Astrocyte (in vitro differentiated cells and primary cell): ENCODE data around the gene IL5. TPM values are rescaled to one million over a fixed set of nuclear protein-coding genes. Genes with fewer than 3 reads are reported as not detected.

Source experiments
- DNase-seq: peaks from one replicate; pipeline ENCODE4 v3.0.0-alpha.2; 2010; ENCODE audit warnings: low read depth
- FAIRE-seq: peaks from 2 replicates; lab custom pipeline; 2011; peaks lifted over from hg19 to GRCh38; lab: Jason Lieb, UNC
- H2AFZ ChIP-seq: 2 replicates; pipeline ENCODE4 v1.6.0; 2012; ENCODE audit warnings: low read depth, low read length, inconsistent platforms
- H3K27ac ChIP-seq: 2 replicates; pipeline ENCODE4 v1.5.1; 2011; ENCODE audit warnings: low read depth, low read length, inconsistent platforms
- H3K27me3 ChIP-seq: 2 replicates; pipeline ENCODE4 v1.6.0; 2011; ENCODE audit warnings: low read length, inconsistent platforms; ENCODE audit not compliant: insufficient read depth
- H3K36me3 ChIP-seq: 2 replicates; pipeline ENCODE4 v1.5.1; 2011; ENCODE audit warnings: low read length, inconsistent platforms; ENCODE audit not compliant: insufficient read depth
- H3K4me1 ChIP-seq: 2 replicates; pipeline ENCODE4 v1.5.1; 2011; ENCODE audit warnings: low read length, inconsistent platforms; ENCODE audit not compliant: insufficient read depth
- H3K4me2 ChIP-seq: 2 replicates; pipeline ENCODE4 v1.6.0; 2012; ENCODE audit warnings: low read length, inconsistent platforms
- H3K4me3 ChIP-seq: 2 replicates; pipeline ENCODE4 v1.5.1; 2011; ENCODE audit warnings: low read depth, mild to moderate bottlenecking, low read length, inconsistent platforms; ENCODE audit not compliant: insufficient read depth
- H3K79me2 ChIP-seq: 2 replicates; pipeline ENCODE4 v1.6.0; 2012; ENCODE audit warnings: mild to moderate bottlenecking, low read length, inconsistent platforms; ENCODE audit not compliant: insufficient read depth
- H3K9ac ChIP-seq: 2 replicates; pipeline ENCODE4 v1.6.0; 2012; ENCODE audit warnings: mild to moderate bottlenecking, low read length, inconsistent platforms
- H3K9me3 ChIP-seq: 2 replicates; pipeline ENCODE4 v1.5.1; 2012; ENCODE audit warnings: low read depth, mild to moderate bottlenecking, low read length, inconsistent platforms; ENCODE audit not compliant: insufficient read depth
- H4K20me1 ChIP-seq: 2 replicates; pipeline ENCODE4 v1.6.0; 2012; ENCODE audit warnings: low read length, inconsistent platforms; ENCODE audit not compliant: insufficient read depth
- H3K27ac Mint-ChIP-seq: one replicate; pipeline ENCODE4 v1.8.0; 2021; ENCODE audit warnings: mild to moderate bottlenecking, mixed read lengths; ENCODE audit not compliant: unreplicated experiment
- H3K27me3 Mint-ChIP-seq: one replicate; pipeline ENCODE4 v1.8.0; 2021; ENCODE audit warnings: low read depth, mixed read lengths; ENCODE audit not compliant: unreplicated experiment
- H3K36me3 Mint-ChIP-seq: one replicate; pipeline ENCODE4 v1.8.0; 2021; ENCODE audit warnings: low read depth, mixed read lengths; ENCODE audit not compliant: unreplicated experiment
- H3K4me1 Mint-ChIP-seq: one replicate; pipeline ENCODE4 v1.8.0; 2021; ENCODE audit warnings: low read depth, mixed read lengths; ENCODE audit not compliant: unreplicated experiment
- H3K4me3 Mint-ChIP-seq: one replicate; pipeline ENCODE4 v1.8.0; 2021; ENCODE audit warnings: mild to moderate bottlenecking, moderate library complexity, mixed read lengths; ENCODE audit not compliant: unreplicated experiment
- H3K9me3 Mint-ChIP-seq: one replicate; pipeline ENCODE4 v1.8.0; 2021; ENCODE audit warnings: mild to moderate bottlenecking, mixed read lengths; ENCODE audit not compliant: unreplicated experiment
- CTCF ChIP-seq: IDR thresholded peaks from 2 replicates; pipeline ENCODE4 v1.5.1; 2011; ENCODE audit warnings: low read depth, mild to moderate bottlenecking, inconsistent platforms, low read length, moderate library complexity; ENCODE audit not compliant: insufficient read depth
- EZH2 ChIP-seq: IDR thresholded peaks from 2 replicates; pipeline ENCODE4 v1.6.1; 2012; ENCODE audit warnings: mild to moderate bottlenecking, low read length, inconsistent platforms; ENCODE audit not compliant: insufficient read depth
- total RNA-seq: library from RNA; stranded (reverse); gene quantifications from 2 replicates; pipeline ENCODE4 v1.2.1, GENCODE V29; 2021

The IL5 gene
- total RNA-seq, 1 donor from 2014 or later: not detected

- H3K27ac Mint-ChIP-seq: no peak overlapping the region
- H3K4me1 Mint-ChIP-seq: peaks cover 2% of the 10 kb centered on the region
- Histone ChIP-seq H3K4me1 (peaks cover 3% of the 10 kb centered on the region), H3K27ac (peak overlapping the region; percentile 10), H3K36me3 (no peaks in the 10 kb centered on the region), H4K20me1 (no peaks in the 10 kb centered on the region), H3K4me3 (no peak overlapping the region), H3K9ac (no peak overlapping the region), H2AFZ (no peak overlapping the region), H3K4me2 (peak overlapping the region; percentile 12), H3K9me3 (no peaks in the 10 kb centered on the region), H3K27me3 (no peaks in the 10 kb centered on the region), H3K79me2 (peaks cover 14% of the 10 kb centered on the region)
- peaks cover 5% of the 10 kb centered on the region for H3K36me3 Mint-ChIP-seq
- H3K9me3 Mint-ChIP-seq: peaks cover 5% of the 10 kb centered on the region
- no peak for TF ChIP-seq EZH2
- TF ChIP-seq CTCF: no peak
- H3K4me3 Mint-ChIP-seq: no peak overlapping the region
- no peaks in the 10 kb centered on the region for H3K27me3 Mint-ChIP-seq
- FAIRE-seq: no peak
- peak; percentile 9 for DNase-seq
Observed at GRCh38 chr5:132561601-132562000, 18.3 kb upstream of the IL5 start.

DNA sequence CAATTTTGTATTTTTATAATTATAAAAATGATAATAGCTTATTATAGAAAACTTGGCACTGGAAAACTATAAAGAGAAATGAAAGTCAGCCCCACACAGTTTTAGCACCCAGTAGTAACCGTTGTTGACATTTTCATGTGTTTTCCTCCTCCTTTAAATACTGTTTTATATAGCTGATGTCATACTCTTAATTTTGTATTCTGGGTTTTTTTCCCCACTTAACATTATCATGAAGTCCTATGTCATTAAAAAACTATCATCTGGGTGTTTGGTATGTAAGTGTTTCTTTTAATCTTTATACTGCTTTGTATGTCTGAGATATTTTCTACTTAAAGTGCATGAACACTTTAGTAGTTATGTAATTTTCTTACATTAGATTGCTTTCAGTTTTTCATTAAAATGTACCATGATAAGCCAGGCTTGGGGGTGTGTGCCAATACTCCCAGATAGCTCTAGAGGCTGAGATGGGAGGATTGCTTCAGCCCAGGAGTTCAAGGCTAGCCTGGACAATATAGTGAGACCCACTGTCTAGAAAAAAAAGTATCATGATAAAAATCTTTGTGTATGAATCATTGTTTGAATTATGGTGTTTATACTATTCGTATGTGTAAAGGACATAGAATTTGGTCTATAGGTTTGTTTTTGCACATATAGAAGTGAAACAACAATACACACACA lies 16.2 kb upstream of the IL5 start:
- no peak overlapping the region for H3K9ac ChIP-seq
- Mint-ChIP-seq H3K4me1 (peaks cover 2% of the 10 kb centered on the region), H3K36me3 (peaks cover 3% of the 10 kb centered on the region), H3K27ac (no peak overlapping the region), H3K9me3 (no peaks in the 10 kb centered on the region), H3K27me3 (no peaks in the 10 kb centered on the region), H3K4me3 (no peak overlapping the region)
- DNase-seq (no peak), FAIRE-seq (no peak)
- H3K4me1 ChIP-seq: peaks cover 3% of the 10 kb centered on the region
- no peak overlapping the region for H3K4me3 ChIP-seq
- no peaks in the 10 kb centered on the region for H3K9me3 ChIP-seq
- H3K27me3 ChIP-seq: no peaks in the 10 kb centered on the region
- H3K27ac ChIP-seq: no peak overlapping the region
- H3K36me3 ChIP-seq: no peaks in the 10 kb centered on the region
- no peak overlapping the region for H3K4me2 ChIP-seq
- H3K79me2 ChIP-seq: peaks cover 14% of the 10 kb centered on the region
- TF ChIP-seq EZH2: no peak
- no peak overlapping the region for H2AFZ ChIP-seq
- no peaks in the 10 kb centered on the region for H4K20me1 ChIP-seq

- DNase-seq: peak; percentile 11
Observed at GRCh38 chr5:132557478-132558172, 14.3 kb upstream of the IL5 start.

More at GRCh38 chr5:132557478-132558172, 14.3 kb upstream of the IL5 start:
- peaks cover 2% of the 10 kb centered on the region for H3K4me1 Mint-ChIP-seq
- H3K27ac Mint-ChIP-seq: peak overlapping the region; percentile 95
- Histone ChIP-seq H2AFZ (peak overlapping the region; percentile 95), H4K20me1 (no peaks in the 10 kb centered on the region), H3K4me2 (peak overlapping the region; percentile 100), H3K36me3 (no peaks in the 10 kb centered on the region), H3K27ac (peak overlapping the region; percentile 74), H3K27me3 (no peaks in the 10 kb centered on the region), H3K4me3 (peak overlapping the region; percentile 87), H3K9ac (peak overlapping the region; percentile 94), H3K9me3 (no peaks in the 10 kb centered on the region), H3K79me2 (peaks cover 14% of the 10 kb centered on the region), H3K4me1 (peaks cover 3% of the 10 kb centered on the region)
- no peaks in the 10 kb centered on the region for H3K9me3 Mint-ChIP-seq
- TF ChIP-seq CTCF: no peak
- TF ChIP-seq EZH2: no peak
- peaks cover 3% of the 10 kb centered on the region for H3K36me3 Mint-ChIP-seq
- no peaks in the 10 kb centered on the region for H3K27me3 Mint-ChIP-seq
- no peak for FAIRE-seq
- H3K4me3 Mint-ChIP-seq: peak overlapping the region; percentile 92
